ENCODE data around the gene MIPOL1.
"Not testable (repeated sequence)": the region's sequence is repeated elsewhere in the genome, so short reads cannot be mapped to it uniquely, and the experiment has no call there.

The MIPOL1 gene

GRCh38 chr14:37278636-37279538 lies 81.2 kb downstream of the MIPOL1 start:
- Histone ChIP-seq H3K27me3 (replicated peaks) (no peaks in the 10 kb centered on the region), H3K36me3 (replicated peaks) (no peaks in the 10 kb centered on the region), H3K4me3 (ENCODE audit: low read depth, low read length) (no peak overlapping the region), H3K27ac (no peak overlapping the region)
- TF ChIP-seq CTCF (IDR thresholded peaks at IDR 0.05; ENCODE audit: low read depth, low read length, missing control alignments), result no peak
- in situ Hi-C loops (cut with HindIII; ENCODE audit: low pct_ligation_motif_present, low sequenced_read_pairs), result no loop called here
- no peak for DNase-seq

- TF ChIP-seq CTCF (IDR thresholded peaks at IDR 0.05; ENCODE audit: low read depth, low read length, missing control alignments), result no peak
- Histone ChIP-seq H3K27me3 (replicated peaks) (no peaks in the 10 kb centered on the region), H3K4me3 (ENCODE audit: low read depth, low read length) (no peak overlapping the region), H3K36me3 (replicated peaks) (no peaks in the 10 kb centered on the region), H3K27ac (no peak overlapping the region)
- in situ Hi-C loops (cut with HindIII; ENCODE audit: low pct_ligation_motif_present, low sequenced_read_pairs), result no loop called here
- DNase-seq, result no peak
These were observed 82.1 kb downstream of the MIPOL1 start for GRCh38 chr14:37279818-37280217.

GRCh38 chr14:37284760-37285159 lies 87.0 kb downstream of the MIPOL1 start:
- Histone ChIP-seq H3K4me3 (ENCODE audit: low read depth, low read length) (no peak overlapping the region), H3K27me3 (replicated peaks) (no peaks in the 10 kb centered on the region), H3K36me3 (replicated peaks) (no peaks in the 10 kb centered on the region), H3K27ac (no peak overlapping the region)
- in situ Hi-C loops (cut with HindIII; ENCODE audit: low pct_ligation_motif_present, low sequenced_read_pairs), result no loop called here
- TF ChIP-seq CTCF (IDR thresholded peaks at IDR 0.05; ENCODE audit: low read depth, low read length, missing control alignments), result no peak
- DNase-seq, result no peak

- in situ Hi-C loops (cut with HindIII; ENCODE audit: low pct_ligation_motif_present, low sequenced_read_pairs), result no loop called here
- TF ChIP-seq CTCF (IDR thresholded peaks at IDR 0.05; ENCODE audit: low read depth, low read length, missing control alignments), result no peak
These were observed 87.5 kb downstream of the MIPOL1 start for GRCh38 chr14:37285220-37285619.

GRCh38 chr14:37289688-37290087 lies 92.0 kb downstream of the MIPOL1 start:
- in situ Hi-C loops (cut with HindIII; ENCODE audit: low pct_ligation_motif_present, low sequenced_read_pairs), result no loop called here
- no peak for DNase-seq
- Histone ChIP-seq H3K36me3 (replicated peaks) (no peaks in the 10 kb centered on the region), H3K27ac (no peak overlapping the region), H3K27me3 (replicated peaks) (no peaks in the 10 kb centered on the region), H3K4me3 (ENCODE audit: low read depth, low read length) (no peak overlapping the region)
- TF ChIP-seq CTCF (IDR thresholded peaks at IDR 0.05; ENCODE audit: low read depth, low read length, missing control alignments), result no peak

More at GRCh38 chr14:37285220-37285619, 87.5 kb downstream of the MIPOL1 start:
- Histone ChIP-seq H3K27me3 (replicated peaks) (no peaks in the 10 kb centered on the region), H3K4me3 (ENCODE audit: low read depth, low read length) (no peak overlapping the region), H3K27ac (no peak overlapping the region), H3K36me3 (replicated peaks) (no peaks in the 10 kb centered on the region)
- DNase-seq, result no peak

GRCh38 chr14:37295262-37295661 lies 97.5 kb downstream of the MIPOL1 start:
- H3K4me3 ChIP-seq (ENCODE audit: low read depth, low read length); H3K27ac ChIP-seq; H3K27me3 ChIP-seq (replicated peaks); in situ Hi-C loops (cut with HindIII; ENCODE audit: low pct_ligation_motif_present, low sequenced_read_pairs); DNase-seq; H3K36me3 ChIP-seq (replicated peaks): not testable (repeated sequence)
